ENCODE measurements around the gene PRICKLE3.

DNA sequence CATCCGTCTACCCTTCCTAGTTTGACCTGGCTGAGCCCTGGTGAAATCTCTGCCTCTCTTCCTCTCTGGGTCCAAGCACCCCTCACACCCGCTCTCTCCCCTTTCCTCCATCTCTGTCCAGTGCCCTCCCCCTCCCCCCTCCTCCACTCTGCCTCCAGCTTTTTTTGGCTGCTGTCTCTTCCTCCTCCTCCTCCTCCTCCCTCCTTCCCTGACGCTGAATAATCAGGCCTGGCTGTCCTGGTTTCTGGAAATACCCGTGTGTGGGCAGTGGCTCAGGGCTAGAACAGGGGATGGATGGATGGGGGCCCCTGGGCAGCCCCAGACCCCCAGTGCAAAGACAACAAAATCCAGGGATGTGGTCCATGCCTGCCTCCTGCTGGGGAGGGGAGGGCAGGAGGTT is 18.5 kb upstream of the PRICKLE3 start:
- TF ChIP-seq, protein P1, sequence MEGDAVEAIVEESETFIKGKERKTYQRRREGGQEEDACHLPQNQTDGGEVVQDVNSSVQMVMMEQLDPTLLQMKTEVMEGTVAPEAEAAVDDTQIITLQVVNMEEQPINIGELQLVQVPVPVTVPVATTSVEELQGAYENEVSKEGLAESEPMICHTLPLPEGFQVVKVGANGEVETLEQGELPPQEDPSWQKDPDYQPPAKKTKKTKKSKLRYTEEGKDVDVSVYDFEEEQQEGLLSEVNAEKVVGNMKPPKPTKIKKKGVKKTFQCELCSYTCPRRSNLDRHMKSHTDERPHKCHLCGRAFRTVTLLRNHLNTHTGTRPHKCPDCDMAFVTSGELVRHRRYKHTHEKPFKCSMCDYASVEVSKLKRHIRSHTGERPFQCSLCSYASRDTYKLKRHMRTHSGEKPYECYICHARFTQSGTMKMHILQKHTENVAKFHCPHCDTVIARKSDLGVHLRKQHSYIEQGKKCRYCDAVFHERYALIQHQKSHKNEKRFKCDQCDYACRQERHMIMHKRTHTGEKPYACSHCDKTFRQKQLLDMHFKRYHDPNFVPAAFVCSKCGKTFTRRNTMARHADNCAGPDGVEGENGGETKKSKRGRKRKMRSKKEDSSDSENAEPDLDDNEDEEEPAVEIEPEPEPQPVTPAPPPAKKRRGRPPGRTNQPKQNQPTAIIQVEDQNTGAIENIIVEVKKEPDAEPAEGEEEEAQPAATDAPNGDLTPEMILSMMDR (IDR thresholded peaks at IDR 0.05) = no peak
- no peak for TF ChIP-seq ZFX (IDR thresholded peaks at IDR 0.05; ENCODE audit: borderline replicate concordance)
